Measurements from ENCODE around the gene SLC24A1. TPM values are rescaled to one million over a fixed set of nuclear protein-coding genes. Genes with fewer than 3 reads are reported as not detected.
A peak's percentile ranks its signal among the peaks of the same experiment; 100 is the strongest.

SLC24A1 gene
- total and polyA plus RNA-seq, 2 of the 13 experiments (the other 11 are each of a cell fraction or from before 2014, with no cell fraction given), result 5.9 to 8.3 TPM

DNA sequence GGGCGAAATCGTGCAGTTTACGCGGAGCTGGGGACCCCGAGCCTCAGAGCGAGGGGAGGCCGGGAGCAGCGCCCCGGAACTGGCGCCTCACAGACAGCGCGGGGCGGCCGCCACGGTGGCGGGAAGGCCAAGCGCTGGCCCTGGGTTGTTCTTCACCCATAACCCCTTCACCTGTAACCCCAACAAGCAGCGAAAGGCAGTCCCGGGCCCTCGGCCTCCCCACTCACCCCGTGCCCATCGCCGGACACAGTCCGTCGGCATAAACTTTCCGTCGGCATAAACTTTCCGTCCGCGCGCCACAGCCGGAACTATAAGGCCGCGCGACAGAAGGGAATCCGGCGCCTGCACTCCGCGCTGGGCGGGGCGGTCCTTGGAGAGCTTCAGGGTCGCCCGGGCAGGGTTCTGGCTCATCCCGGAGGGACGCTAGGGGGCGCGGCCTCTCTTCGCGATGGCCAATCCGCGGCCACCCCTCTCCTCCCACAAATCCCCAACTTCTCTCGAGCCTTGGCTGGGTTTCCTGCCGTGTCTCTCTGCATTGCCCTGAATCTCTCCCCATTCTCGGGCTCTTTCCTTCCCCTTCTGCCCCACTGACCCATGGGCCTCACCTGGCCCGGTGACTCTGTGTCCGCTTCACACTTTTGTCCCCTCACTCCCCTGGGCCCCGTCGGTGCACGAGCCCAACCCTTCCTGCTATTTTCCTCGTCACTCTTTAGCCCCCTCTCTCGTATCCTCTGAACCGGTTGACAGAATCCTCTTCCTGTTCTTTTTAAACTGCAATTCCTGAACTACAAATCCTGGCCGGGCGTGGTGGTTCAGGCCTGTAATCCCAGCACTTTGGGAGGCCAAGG is 10.6 kb upstream of the SLC24A1 start, which contains the start of gene INTS14 (continued):
- peak; percentile 89; the same call in 1 of the 2 replicates for TF ChIP-seq CCDC6 (CRISPR knock-in tag; IDR thresholded peaks at IDR 0.05)
- peak; percentile 71 for TF ChIP-seq ISL2 (CRISPR knock-in tag; IDR thresholded peaks at IDR 0.05)
- TF ChIP-seq MTF2 (CRISPR knock-in tag; IDR thresholded peaks at IDR 0.05; ENCODE audit: borderline replicate concordance), result no peak
- TF ChIP-seq TEAD2 (CRISPR knock-in tag; IDR thresholded peaks at IDR 0.05), result no peak
- TF ChIP-seq, protein P1, sequence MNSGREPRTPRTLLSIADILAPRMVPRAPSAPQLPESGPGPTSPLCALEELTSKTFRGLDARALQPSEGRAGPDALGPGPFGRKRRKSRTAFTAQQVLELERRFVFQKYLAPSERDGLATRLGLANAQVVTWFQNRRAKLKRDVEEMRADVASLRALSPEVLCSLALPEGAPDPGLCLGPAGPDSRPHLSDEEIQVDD (CRISPR knock-in tag; IDR thresholded peaks at IDR 0.05; ENCODE audit: borderline replicate concordance), result 0 out of 2 replicates have a peak, but pooled peaks have one; percentile 73
- TF ChIP-seq, protein P2, sequence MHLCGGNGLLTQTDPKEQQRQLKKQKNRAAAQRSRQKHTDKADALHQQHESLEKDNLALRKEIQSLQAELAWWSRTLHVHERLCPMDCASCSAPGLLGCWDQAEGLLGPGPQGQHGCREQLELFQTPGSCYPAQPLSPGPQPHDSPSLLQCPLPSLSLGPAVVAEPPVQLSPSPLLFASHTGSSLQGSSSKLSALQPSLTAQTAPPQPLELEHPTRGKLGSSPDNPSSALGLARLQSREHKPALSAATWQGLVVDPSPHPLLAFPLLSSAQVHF (CRISPR knock-in tag; IDR thresholded peaks at IDR 0.05), result peak; percentile 80; the same call in 1 of the 2 replicates
- peak; percentile 75; the same call in 1 of the 2 replicates for TF ChIP-seq ZNF335 (CRISPR knock-in tag; IDR thresholded peaks at IDR 0.05)
- peak; percentile 89 for TF ChIP-seq HOXA9 (CRISPR knock-in tag; IDR thresholded peaks at IDR 0.05; ENCODE audit: borderline replicate concordance)
- peak; percentile 91 for TF ChIP-seq PTBP1 (IDR thresholded peaks at IDR 0.05; ENCODE audit: low read depth, low read length, poor library complexity, severe bottlenecking)
- TF ChIP-seq MAF1 (CRISPR knock-in tag; IDR thresholded peaks at IDR 0.05; ENCODE audit: borderline replicate concordance), result peak; percentile 91; the same call in 1 of the 2 replicates
- TF ChIP-seq MAZ (IDR thresholded peaks at IDR 0.05; ENCODE audit: borderline replicate concordance, low read depth, low read length), result peak; percentile 98
- TF ChIP-seq MAZ (CRISPR knock-in tag; IDR thresholded peaks at IDR 0.05; ENCODE audit: low read depth), result peak; percentile 99
- no peak for TF ChIP-seq KAT2B (IDR thresholded peaks at IDR 0.05; ENCODE audit: borderline replicate concordance, low read depth, low read length)
- no peak for TF ChIP-seq ZSCAN30 (CRISPR knock-in tag; IDR thresholded peaks at IDR 0.05)
- TF ChIP-seq, protein P3, sequence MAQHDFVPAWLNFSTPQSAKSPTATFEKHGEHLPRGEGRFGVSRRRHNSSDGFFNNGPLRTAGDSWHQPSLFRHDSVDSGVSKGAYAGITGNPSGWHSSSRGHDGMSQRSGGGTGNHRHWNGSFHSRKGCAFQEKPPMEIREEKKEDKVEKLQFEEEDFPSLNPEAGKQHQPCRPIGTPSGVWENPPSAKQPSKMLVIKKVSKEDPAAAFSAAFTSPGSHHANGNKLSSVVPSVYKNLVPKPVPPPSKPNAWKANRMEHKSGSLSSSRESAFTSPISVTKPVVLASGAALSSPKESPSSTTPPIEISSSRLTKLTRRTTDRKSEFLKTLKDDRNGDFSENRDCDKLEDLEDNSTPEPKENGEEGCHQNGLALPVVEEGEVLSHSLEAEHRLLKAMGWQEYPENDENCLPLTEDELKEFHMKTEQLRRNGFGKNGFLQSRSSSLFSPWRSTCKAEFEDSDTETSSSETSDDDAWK (CRISPR knock-in tag; IDR thresholded peaks at IDR 0.05), result no peak
- TF ChIP-seq, protein P4, sequence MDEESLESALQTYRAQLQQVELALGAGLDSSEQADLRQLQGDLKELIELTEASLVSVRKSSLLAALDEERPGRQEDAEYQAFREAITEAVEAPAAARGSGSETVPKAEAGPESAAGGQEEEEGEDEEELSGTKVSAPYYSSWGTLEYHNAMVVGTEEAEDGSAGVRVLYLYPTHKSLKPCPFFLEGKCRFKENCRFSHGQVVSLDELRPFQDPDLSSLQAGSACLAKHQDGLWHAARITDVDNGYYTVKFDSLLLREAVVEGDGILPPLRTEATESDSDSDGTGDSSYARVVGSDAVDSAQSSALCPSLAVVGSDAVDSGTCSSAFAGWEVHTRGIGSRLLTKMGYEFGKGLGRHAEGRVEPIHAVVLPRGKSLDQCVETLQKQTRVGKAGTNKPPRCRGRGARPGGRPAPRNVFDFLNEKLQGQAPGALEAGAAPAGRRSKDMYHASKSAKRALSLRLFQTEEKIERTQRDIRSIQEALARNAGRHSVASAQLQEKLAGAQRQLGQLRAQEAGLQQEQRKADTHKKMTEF (CRISPR knock-in tag; IDR thresholded peaks at IDR 0.05), result peak; percentile 98
- TF ChIP-seq KDM5A (IDR thresholded peaks at IDR 0.05; ENCODE audit: borderline replicate concordance, low read length), result peak; percentile 96
- TF ChIP-seq, protein P5, sequence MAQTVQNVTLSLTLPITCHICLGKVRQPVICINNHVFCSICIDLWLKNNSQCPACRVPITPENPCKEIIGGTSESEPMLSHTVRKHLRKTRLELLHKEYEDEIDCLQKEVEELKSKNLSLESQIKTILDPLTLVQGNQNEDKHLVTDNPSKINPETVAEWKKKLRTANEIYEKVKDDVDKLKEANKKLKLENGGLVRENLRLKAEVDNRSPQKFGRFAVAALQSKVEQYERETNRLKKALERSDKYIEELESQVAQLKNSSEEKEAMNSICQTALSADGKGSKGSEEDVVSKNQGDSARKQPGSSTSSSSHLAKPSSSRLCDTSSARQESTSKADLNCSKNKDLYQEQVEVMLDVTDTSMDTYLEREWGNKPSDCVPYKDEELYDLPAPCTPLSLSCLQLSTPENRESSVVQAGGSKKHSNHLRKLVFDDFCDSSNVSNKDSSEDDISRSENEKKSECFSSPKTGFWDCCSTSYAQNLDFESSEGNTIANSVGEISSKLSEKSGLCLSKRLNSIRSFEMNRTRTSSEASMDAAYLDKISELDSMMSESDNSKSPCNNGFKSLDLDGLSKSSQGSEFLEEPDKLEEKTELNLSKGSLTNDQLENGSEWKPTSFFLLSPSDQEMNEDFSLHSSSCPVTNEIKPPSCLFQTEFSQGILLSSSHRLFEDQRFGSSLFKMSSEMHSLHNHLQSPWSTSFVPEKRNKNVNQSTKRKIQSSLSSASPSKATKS (CRISPR knock-in tag; IDR thresholded peaks at IDR 0.05), result no peak
- no peak for TF ChIP-seq ZFP41 (CRISPR knock-in tag; IDR thresholded peaks at IDR 0.05; ENCODE audit: borderline replicate concordance)
- no peak for TF ChIP-seq HOXA7 (CRISPR knock-in tag; IDR thresholded peaks at IDR 0.05)
- TF ChIP-seq FOXK2 (IDR thresholded peaks at IDR 0.05), result no peak
- no peak for TF ChIP-seq TBL1XR1 (IDR thresholded peaks at IDR 0.05; ENCODE audit: borderline replicate concordance, low read length, partially characterized antibody)
- peak; percentile 86; the same call in 1 of the 2 replicates for TF ChIP-seq DNMT1 (CRISPR knock-in tag; IDR thresholded peaks at IDR 0.05)
- no peak; the same call in 1 of the 2 replicates for TF ChIP-seq ZNF577 (CRISPR knock-in tag; IDR thresholded peaks at IDR 0.05; ENCODE audit: borderline replicate concordance, low read depth)
